Muscle layer of duodenum (tissue), 2 donors: ENCODE data around the gene CCDC61.

Experiments
- H3K27ac ChIP-seq: one replicate; pipeline ENCODE4 v1.7.0; 2013; ENCODE audit warnings: mild to moderate bottlenecking, low read length
- H3K27me3 ChIP-seq: one replicate; pipeline ENCODE4 v1.7.0; 2013; ENCODE audit warnings: low read depth, mild to moderate bottlenecking, control low read depth, low read length
- H3K36me3 ChIP-seq, 2 donors: one replicate each; pipeline ENCODE4 v1.7.0; 2013; ENCODE audit warnings: low read length in 2 of 2, control low read depth in 1 of 2, mild to moderate bottlenecking in 1 of 2; ENCODE audit not compliant: insufficient read depth in 2 of 2, control insufficient read depth in 1 of 2
- H3K4me1 ChIP-seq, 2 donors: one replicate each; pipeline ENCODE4 v1.7.0; 2013; ENCODE audit warnings: low read length in 2 of 2, mild to moderate bottlenecking in 2 of 2, control low read depth in 1 of 2, moderate library complexity in 1 of 2; ENCODE audit not compliant: insufficient read depth in 2 of 2, control insufficient read depth in 1 of 2
- H3K4me3 ChIP-seq, 2 donors: one replicate each; pipeline ENCODE4 v1.7.0; 2013; ENCODE audit warnings: low read length in 2 of 2, low read depth in 1 of 2, mild to moderate bottlenecking in 1 of 2
- H3K9me3 ChIP-seq, 2 donors: one replicate each; pipeline ENCODE4 v1.7.0; 2013; ENCODE audit warnings: low read length in 2 of 2, control low read depth in 1 of 2, mild to moderate bottlenecking in 1 of 2; ENCODE audit not compliant: control insufficient read depth in 1 of 2
- donor health status: healthy.

CCDC61 gene

GRCh38 chr19:45994998-45995714 lies at the start of gene CCDC61:
Gene CCDC61, plus strand, starts transcription at chr19:45995467. Its CDS starts 7,552 bp downstream, at chr19:46003019.
- Histone ChIP-seq H3K27ac (peak within 1 kb of the TSS; percentile 76), H3K9me3 (no peaks in the 10 kb centered on the region), H3K36me3 (peaks cover 4 to 7% of the 10 kb centered on the region in 2 donors), H3K4me3 (peak within 1 kb of the TSS; percentile 70 to 92), H3K4me1 (peaks cover 0 to 14% of the 10 kb centered on the region in 2 donors), H3K27me3 (no peaks in the 10 kb centered on the region)

- Histone ChIP-seq H3K27me3 (peaks cover 4% of the 10 kb centered on the region), H3K9me3 (no peaks in the 10 kb centered on the region), H3K27ac (no peak overlapping the region), H3K4me3 (no peak overlapping the region), H3K36me3 (no peaks in the 10 kb centered on the region), H3K4me1 (peaks cover 0 to 3% of the 10 kb centered on the region in 2 donors)
These were observed 47.3 kb upstream of the CCDC61 start for GRCh38 chr19:45947926-45948325.

- no peak overlapping the region for H3K27ac ChIP-seq
- H3K27me3 ChIP-seq, result peaks cover 4% of the 10 kb centered on the region
- H3K4me1 ChIP-seq, result peaks cover 0 to 5% of the 10 kb centered on the region in 2 donors
- H3K36me3 ChIP-seq, result no peaks in the 10 kb centered on the region
- no peak overlapping the region for H3K4me3 ChIP-seq
- no peaks in the 10 kb centered on the region for H3K9me3 ChIP-seq
These were observed 43.0 kb upstream of the CCDC61 start for GRCh38 chr19:45952341-45952685.

- H3K4me1 ChIP-seq, result peaks cover 0 to 5% of the 10 kb centered on the region in 2 donors
- H3K27ac ChIP-seq, result no peak overlapping the region
- H3K9me3 ChIP-seq, result no peaks in the 10 kb centered on the region
- H3K4me3 ChIP-seq, result peak overlapping the region; percentile 1 to 32
- H3K36me3 ChIP-seq, result no peaks in the 10 kb centered on the region
- H3K27me3 ChIP-seq, result peaks cover 2% of the 10 kb centered on the region
These were observed 42.4 kb upstream of the CCDC61 start for GRCh38 chr19:45952686-45953505.

- Histone ChIP-seq H3K9me3 (no peaks in the 10 kb centered on the region), H3K36me3 (no peaks in the 10 kb centered on the region), H3K27ac (no peak overlapping the region), H3K27me3 (no peaks in the 10 kb centered on the region), H3K4me1 (peaks cover 0 to 5% of the 10 kb centered on the region in 2 donors), H3K4me3 (no peak overlapping the region)
These were observed 41.6 kb upstream of the CCDC61 start for GRCh38 chr19:45953676-45954075.

- no peaks in the 10 kb centered on the region for H3K36me3 ChIP-seq
- H3K9me3 ChIP-seq, result no peaks in the 10 kb centered on the region
- H3K27ac ChIP-seq, result no peak overlapping the region
- no peak overlapping the region for H3K4me3 ChIP-seq
- no peaks in the 10 kb centered on the region for H3K27me3 ChIP-seq
- H3K4me1 ChIP-seq, result peaks cover 0 to 5% of the 10 kb centered on the region in 2 donors
These were observed 41.1 kb upstream of the CCDC61 start for GRCh38 chr19:45954156-45954555.

- H3K27ac ChIP-seq, result no peak overlapping the region
- H3K36me3 ChIP-seq, result no peaks in the 10 kb centered on the region
- peaks cover 0 to 8% of the 10 kb centered on the region in 2 donors for H3K4me1 ChIP-seq
- no peaks in the 10 kb centered on the region for H3K9me3 ChIP-seq
- no peak overlapping the region for H3K4me3 ChIP-seq
- no peaks in the 10 kb centered on the region for H3K27me3 ChIP-seq
These were observed 39.2 kb upstream of the CCDC61 start for GRCh38 chr19:45955905-45956608.

- peaks cover 4% of the 10 kb centered on the region for H3K27me3 ChIP-seq
- H3K4me3 ChIP-seq, result no peak overlapping the region
- no peaks in the 10 kb centered on the region for H3K36me3 ChIP-seq
- H3K4me1 ChIP-seq, result peaks cover 0 to 4% of the 10 kb centered on the region in 2 donors
- no peak overlapping the region for H3K27ac ChIP-seq
- no peaks in the 10 kb centered on the region for H3K9me3 ChIP-seq
These were observed 36.9 kb upstream of the CCDC61 start for GRCh38 chr19:45958320-45958719.

- Histone ChIP-seq H3K27ac (no peak overlapping the region), H3K4me3 (no peak overlapping the region), H3K4me1 (peaks cover 0 to 4% of the 10 kb centered on the region in 2 donors), H3K27me3 (peaks cover 4% of the 10 kb centered on the region), H3K36me3 (no peaks in the 10 kb centered on the region), H3K9me3 (no peaks in the 10 kb centered on the region)
These were observed 36.3 kb upstream of the CCDC61 start for GRCh38 chr19:45958769-45959516.

GRCh38 chr19:45959517-45960025 lies 35.7 kb upstream of the CCDC61 start:
- Histone ChIP-seq H3K9me3 (no peaks in the 10 kb centered on the region), H3K27me3 (peaks cover 4% of the 10 kb centered on the region), H3K36me3 (no peaks in the 10 kb centered on the region), H3K4me3 (no peak overlapping the region), H3K27ac (no peak overlapping the region), H3K4me1 (peaks cover 0 to 4% of the 10 kb centered on the region in 2 donors)
